GM21619 (cell line): ENCODE data around the gene HRH1.
"Not testable (repeated sequence)": the region's sequence is repeated elsewhere in the genome, so short reads cannot be mapped to it uniquely, and the experiment has no call there.

Experiments
- ATAC-seq: cut with Tn5 transposase; IDR thresholded peaks from one replicate; pipeline ENCODE4 v1.9.1; 2021; ENCODE audit not compliant: unreplicated experiment

Gene HRH1

DNA sequence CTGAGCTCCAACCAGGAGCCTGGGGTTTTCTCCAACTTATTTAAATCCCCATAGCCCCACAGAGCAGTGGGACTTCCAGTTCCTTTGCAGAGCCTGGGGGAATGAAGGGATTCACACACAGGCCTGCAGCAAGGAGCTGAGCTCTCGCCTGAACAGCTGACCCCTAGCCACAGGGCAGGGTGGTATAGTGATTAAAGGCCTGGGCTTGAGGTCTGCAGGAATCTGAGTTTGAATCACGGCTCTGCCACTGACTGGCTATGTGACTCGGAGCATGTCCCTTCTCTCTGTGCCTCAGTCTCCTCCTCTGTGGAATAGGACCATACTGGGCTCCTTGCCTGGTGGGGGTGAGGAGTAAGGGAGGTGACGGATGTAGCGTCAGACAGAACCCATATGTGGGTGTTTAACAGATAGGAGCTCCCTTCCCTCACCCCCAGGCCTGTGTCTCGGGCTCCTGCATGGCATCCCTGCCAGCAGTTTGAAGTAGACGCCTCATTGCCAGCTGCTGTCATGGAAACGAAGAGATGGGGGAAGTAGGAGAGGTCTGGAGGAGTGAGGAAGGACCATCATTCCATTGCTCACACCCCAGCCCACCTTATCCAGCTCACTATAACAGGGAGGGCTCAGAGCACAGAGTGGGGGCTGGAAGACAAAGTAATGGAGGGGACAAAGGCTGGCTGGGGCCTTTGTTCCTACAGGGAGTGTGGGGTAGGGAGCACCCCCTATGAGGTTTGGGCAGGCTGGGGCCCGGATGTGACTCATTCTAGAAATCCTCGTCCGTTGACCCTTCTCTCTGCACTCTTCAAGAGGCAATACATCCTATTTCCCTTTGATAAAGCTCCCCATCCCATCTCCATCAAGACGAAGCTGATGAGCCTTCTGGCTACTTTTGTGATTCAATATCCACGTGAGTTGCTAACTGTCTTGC is 14.8 kb downstream of the HRH1 start:
- ATAC-seq: no peak

DNA sequence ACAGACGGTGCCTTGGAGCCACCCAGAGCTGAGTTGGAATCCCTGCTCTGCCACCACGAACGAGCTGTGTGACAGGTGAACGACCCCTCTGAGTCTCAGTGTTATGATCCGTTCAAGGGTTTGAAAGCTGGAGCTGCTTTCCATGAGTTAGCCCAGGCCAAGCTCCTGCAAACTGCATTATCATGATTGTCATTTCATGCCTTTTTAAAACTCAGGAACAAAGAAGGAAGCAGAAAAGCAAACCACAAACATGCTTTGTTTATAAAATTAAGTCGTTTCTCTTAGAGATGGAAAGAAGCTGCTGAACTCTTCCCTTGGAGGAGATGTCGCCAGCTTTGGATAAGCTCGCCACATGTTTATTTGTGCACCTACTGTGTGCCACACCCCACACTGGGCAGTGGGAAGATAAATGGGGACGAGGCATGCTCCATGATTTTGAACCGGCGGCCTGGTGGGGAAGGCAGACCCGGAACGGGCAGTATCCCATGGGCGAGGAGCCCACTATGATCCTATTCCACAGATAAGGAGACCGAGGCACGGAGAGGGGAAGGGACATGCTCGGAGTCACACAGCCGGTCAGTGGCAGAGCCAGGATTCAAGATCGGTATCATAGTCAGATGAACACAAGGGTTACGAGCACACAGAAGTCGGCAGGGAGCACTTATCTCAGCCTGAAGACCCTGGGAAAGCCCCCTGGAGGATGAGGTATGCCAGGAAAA is 15.9 kb downstream of the HRH1 start:
- no peak for ATAC-seq

DNA sequence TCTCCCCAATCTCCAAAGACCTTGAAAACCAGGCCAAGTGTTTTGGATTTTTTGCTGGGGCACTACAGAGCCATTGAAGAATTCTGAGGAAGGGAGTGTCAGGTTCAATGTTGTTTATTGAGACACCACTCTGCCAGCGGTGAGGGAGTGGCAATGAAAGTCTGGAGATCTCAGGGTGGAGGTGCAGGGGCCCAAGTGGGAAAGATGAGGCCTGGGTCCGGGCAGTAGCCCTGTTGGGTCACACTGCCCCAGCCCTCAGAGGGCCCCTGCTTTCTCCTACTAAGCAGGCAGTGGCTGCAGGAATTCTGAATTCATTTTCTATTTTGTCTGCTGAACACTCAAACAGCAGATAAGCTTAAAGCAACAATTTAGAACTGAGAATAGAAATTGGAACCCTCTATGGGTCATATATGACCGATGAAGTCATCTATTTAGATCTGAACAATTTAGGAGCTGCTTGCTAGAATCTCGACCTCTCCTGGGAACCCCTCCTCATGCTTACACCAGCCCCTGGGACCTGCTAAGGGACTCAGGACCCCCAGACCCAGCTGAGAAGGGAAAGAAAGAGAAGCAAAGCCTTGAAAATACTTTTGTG is 17.9 kb downstream of the HRH1 start:
- ATAC-seq: no peak

DNA sequence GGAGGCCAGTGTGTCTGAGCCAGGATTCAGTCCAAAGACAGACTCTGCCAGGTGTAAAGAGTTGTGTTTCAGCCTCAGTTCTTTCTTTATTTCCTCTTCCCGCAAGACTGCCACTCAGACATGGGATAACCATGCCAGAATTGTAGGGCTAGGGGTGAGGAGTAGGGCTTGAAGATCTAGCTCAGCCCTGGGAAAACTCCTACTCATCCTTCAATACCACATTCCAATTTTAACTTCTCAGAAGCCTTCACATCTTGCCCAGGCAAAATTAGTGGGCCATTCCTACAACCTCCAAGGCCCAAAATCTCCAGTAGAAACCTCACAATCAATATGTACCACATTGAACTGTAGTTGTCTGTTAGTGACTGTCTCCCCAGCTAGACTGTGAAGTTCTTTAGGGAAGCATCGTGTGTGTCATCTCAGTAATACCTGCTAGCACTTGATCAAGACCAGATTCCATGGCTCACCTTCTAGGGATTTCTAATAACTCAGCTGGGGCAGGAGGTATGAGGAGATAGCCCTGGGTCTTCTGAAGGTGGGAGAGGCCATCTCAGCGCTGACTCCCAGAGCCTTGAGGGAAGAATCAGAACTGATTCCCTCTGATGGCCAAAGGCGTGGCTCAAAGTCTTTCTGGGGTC is 19.7 kb downstream of the HRH1 start:
- ATAC-seq: no peak

DNA sequence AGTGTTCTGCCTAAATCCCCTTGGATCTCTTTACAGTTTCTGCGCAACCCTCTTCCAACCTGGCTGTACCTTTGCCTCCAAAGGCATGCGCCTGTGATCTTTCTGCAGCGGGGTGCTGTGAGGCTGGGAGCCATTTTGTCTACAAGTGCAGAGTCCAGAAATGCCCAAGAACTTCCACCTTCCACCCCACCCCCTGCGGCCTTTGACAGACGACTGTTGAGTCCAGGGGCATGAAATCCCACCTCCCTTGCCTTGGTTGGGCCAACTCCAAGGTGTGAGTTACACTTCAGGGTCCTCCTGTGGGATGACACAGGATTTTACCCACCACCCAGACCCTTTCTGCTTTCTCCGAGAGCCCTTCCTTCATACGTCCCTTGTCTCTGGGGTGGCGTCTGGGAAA is 24.1 kb downstream of the HRH1 start:
- no peak for ATAC-seq

DNA sequence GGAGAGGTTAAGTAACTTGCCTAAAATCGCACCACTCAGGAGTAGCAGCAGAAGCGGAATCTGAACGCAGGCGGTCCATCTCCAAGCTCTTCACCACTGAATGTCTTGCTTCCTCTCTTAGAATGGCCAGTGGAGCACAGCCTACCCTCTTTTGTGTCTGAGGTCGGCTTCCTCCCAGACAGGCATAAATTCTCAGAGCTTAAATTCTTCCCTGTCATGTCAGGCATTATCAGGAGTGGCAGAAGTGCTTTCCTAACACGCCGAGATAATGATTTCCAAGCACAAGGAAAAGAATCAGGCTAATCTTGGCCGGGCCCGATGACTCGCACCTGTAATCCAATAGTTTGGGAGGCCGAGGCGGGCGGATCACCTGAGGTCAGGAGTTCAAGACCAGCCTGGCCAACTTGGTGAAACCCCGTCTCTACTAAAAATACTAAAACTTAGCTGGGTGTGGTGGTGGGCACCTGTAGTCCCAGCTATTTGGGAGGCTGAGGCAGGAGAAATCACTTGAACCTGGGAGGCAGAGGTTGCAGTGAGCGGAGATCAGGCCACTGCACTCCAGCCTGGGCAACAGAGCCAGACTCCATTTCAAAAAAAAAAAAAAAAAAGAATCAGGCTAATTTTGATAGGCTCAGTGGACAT is 30.2 kb downstream of the HRH1 start:
- not testable (repeated sequence) for ATAC-seq

DNA sequence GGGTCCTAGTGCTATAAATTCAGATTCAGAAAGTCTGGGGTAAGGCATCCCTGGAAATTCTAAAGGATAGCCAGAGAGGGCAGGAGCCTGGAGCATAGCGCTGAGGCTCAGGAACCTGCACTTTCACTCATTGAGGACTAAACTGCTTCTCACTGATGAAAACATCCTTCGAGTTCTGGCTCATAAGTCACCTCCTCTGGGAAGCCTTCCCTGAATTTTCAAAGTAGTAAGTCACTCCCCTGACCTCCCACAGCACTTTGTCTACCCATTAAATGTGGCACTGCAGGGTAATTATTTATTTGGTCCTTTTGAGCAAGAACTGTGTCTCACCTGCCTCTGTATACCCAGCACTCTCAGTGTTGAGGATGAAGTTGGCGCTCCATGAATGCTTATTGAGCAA is 30.9 kb downstream of the HRH1 start:
- ATAC-seq: no peak

DNA sequence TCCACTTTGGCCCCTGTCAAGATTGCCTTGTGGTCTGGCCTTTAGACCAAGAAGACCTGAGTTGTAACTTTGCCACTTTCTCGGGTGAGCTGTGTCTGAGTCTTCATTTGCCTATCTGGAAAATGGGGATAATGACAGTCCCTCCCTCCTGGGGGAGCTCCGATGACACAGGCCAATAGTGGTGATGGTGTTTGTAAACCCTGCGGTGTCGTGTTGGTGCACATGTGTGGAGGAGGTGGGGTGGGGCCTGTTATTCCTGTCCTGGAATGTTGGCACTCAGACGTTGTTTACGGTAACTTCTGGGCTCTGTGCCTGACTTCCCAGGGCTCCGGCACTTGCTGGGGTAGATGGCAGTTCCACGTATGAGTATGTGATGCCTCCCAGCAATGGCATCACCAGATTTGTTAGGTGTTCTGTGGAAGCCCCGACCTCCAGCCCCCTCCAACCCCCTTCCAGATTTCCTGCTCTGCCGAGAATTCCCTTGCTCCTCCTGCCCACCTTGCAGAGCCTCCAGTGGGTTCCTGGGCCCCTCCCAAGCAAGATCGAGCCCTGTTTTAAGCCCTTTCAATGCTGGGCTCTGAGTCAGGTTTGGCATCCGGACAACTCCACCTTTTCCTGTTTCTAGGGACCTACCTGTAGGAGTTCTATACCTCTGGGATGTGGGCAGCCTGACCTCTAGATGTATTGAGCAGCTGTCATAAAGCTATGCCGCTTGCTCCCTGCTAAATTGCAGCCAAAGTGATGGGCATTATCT is 31.4 kb downstream of the HRH1 start:
- ATAC-seq: no peak

DNA sequence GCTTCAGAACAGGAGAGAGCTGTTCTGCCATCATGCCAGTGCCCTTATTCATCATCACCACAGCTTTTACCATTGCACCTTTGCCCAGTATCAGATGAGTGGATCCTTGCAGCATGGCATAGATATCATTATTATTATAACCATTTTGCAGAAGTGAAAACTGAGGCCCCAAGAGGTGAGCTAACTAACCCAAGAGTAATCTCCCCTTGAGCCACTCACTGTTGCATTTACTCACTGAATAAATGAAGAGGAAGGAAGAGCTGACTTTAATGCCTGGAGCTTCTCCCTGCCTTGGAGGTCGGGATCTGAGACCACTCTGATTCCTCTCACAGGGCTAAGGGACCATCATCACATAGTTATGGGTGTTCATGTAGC is 32.0 kb downstream of the HRH1 start:
- ATAC-seq: no peak

DNA sequence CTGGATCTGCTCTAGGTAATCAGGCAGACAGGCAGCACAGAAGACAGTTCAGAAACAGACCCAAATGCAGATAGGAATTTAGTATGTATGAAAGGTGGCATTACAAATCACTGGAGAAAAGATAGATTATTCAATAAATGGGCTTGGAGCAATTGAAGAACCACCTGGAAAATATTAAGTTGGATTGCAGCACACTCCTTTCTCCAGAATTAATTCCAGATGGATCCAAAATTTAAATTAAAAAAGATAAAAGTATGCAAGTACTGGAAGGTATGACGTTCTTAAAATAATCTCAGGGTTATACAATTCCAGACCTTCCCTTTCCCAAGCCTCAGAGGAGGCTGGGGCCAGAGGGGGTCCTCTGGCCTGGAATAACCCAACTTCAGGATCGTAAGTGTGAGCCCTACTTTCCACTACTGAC is 32.5 kb downstream of the HRH1 start:
- no peak for ATAC-seq

DNA sequence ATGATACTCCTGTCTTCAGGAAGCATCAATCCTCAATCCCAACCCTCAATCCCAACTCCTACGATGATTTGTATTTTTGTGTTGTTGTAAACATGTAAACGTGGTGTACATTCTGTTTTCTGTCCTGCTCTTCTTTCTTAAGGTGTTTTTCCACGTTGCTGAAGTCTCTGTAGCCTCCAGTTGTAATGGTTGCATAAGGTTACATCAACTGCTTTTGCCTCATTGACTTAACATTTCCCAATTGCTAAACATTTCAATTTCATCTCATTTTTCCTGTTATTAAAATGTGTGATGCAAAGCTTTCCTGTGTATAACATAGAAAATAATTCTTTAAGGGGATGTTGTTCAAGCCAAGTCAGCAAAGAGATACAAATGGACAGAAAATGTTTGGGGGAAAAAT is 33.4 kb downstream of the HRH1 start:
- no peak for ATAC-seq

DNA sequence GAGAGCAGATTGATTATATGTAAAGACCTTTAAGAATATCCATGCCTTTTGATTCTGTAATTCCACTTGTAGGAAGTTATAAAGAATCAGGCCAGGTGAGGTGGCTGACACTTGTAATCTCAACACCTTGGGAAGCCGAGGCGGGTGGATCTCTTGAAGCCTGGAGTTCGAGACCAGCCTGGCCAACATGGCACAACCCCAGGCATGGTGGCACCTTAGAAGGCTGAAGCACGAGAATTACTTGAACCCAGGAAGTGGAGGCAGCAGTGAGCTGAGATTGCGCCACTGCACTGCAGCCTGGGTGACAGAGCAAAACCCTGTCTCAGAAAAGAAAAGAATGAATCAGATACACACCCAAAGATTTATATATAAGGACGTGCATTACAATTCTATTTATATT is 33.9 kb downstream of the HRH1 start:
- no peak for ATAC-seq

DNA sequence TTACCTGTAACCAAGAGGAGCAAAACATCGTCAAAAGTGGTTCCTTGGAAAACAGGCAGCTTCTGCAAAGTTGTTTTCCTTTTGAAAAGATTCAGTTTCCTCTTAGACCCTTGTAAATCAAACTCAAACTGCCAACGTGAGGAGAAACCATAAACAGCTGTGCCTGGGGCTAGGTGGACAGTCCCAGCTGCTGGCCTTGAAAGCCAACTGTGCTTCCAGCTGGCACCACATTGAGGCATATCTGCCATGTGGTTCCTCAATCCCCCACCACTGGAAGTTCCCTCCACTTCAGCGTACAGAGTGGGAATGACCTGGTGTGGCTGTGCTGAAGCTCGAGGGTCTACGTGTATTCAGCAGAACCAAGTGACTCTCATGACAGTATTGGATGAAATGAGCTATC is 40.9 kb downstream of the HRH1 start:
- no peak for ATAC-seq

DNA sequence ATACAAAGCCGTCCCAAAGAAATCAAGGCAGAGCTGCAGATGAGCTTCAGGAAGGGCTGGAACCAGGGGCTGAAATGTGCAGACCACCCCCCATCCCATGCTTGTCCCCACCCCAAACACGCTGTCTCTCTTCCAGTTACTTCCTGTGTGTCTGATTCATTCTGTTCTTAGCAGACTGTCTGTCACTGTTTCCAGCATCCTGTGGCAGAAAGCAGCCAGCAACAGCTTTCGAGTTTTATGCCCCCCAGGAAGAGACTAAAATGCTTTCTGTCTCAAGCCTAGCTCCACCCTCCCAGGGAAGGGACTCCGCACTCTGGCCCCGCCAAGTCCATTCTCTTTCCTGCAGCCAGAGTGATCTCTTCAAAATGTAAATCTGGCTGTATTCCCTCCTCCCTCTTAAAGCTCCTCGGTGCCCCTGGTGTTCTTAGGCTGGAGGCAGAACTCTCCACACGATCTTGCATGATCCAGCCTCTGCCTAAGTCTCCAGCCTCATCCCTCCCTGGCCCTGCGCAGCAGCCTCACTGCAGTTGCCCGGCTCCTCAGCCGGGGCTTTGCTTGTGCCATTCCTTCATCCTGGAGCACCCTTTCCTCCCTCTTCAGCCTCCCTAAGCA is 41.5 kb downstream of the HRH1 start:
- ATAC-seq: no peak

DNA sequence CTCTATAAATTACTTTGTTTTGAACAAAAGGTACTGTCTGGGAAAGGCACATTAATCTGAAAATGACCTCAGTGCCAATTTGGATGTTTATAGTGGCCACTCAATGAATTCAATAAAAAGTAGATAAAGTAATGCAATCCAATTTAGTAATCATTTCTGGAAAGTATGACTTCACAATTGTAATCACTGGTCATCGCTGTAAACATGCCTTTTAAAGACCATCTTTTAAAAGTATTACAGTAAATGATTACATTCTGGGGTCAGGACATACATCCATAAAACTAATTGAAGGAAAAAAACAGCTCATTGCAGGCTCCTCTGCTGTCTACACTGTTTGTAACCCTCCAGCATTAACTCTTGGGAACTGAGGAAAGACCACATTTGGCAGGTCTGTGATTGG is 43.2 kb downstream of the HRH1 start:
- no peak for ATAC-seq

DNA sequence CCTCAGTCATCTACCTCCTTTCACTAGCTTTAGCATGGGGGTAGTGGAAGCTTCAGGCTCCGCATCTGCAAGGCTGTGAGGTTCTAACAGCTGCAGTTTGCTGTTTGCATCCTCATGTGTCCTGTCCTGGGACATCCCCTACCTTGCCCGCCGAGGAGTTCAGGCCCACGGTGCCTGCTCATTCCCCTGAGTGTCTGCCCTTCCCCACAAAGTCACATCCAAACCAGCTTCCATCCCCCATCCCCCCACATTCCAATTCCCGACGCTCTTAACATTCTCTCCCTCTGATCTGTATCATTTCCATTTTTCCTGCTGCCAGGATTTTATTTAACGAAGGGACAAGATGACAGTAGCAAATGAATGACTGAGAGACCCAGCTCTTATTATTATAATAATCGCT is 43.8 kb downstream of the HRH1 start:
- ATAC-seq: no peak

DNA sequence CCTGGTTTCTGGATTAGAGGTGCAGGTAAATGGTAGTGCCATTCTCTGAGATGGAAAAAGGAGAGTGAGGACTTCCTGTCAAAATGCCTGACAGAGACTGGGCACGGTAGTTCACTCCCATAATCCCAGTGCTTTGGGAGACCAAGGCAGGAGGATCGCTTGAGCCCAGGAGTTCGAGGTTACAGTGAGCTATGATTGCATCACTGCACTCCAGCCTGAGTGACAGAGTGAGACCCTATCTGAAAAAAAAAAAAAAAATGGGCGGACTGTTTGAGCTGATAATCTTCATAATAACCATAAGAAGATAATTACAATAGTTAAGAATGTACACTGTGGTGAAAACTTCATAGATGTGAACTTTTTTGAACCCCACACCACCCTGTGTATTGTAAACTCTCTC is 44.2 kb downstream of the HRH1 start:
- no peak for ATAC-seq

DNA sequence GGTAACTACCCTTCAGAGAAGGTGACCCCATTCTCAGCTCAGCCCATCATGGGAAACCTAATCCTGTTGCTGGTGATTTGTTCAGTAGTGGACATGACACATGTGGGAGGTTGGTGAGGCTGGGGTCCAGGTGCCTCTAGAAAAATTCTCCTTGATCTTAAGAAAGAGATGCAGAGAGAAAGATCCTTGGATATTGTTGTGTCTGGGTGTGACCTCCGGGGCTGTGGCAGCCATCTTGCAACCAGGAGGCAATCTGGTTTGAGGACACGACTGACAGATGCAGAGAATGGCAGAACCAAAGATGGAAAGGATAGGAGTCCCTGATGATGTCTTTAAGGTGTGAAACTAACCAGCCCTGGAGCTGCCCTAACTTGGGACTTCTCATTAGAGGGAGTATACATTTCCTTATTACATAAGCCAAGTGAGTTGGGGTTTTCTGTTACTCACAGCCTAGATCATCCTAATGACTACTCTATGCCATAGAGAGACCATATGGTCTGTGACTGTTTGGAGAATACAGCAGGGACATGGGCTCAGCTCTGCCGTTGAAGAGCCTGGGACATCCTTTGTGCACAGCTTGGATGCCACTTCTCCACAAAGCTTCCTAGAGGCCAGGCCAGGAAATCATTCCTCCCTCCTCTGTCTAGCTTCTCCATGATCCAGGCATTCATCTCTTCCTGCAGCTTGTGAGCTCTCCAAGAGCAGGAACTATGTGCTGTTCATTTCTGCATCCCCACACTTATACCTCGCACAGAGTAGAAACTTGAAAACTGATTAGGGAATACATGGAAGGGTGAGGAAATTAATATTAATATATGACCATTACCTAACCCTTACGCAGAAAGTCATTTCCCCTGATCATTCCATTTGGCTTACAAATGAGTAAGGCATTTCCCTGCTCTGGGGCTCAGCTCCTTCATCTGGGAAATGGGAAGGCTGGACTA is 45.9 kb downstream of the HRH1 start:
- no peak for ATAC-seq
